Fibroblast of peridontal ligament (primary cell): ENCODE data around the gene TYW1B.
"Not testable (repeated sequence)": the region's sequence is repeated elsewhere in the genome, so short reads cannot be mapped to it uniquely, and the experiment has no call there.

ENCODE experiments used
- DNase-seq: peaks from one replicate; pipeline ENCODE4 v3.0.0-alpha.2; 2010; ENCODE audit errors: extremely low read depth

Gene TYW1B

DNA sequence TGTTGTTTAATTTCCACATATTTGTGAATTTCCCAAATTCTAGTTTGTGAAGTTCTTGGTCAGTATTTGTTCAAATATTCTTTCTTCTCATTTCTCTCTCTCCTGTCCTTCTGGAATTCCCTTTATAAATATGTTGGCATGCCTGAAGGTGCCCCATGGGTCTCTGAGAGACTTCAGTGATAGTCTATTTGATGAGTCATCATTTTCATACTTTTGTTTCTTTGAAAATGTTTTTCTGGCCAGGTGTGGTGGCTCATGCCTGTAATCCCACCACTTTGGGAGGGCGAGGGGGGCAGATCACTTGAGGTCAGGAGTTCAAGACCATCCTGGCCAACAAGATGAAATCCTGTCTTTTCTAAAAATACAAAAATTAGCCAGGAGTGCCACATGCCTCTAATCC, 127.5 kb downstream of the TYW1B start:
- DNase-seq = not testable (repeated sequence)

DNA sequence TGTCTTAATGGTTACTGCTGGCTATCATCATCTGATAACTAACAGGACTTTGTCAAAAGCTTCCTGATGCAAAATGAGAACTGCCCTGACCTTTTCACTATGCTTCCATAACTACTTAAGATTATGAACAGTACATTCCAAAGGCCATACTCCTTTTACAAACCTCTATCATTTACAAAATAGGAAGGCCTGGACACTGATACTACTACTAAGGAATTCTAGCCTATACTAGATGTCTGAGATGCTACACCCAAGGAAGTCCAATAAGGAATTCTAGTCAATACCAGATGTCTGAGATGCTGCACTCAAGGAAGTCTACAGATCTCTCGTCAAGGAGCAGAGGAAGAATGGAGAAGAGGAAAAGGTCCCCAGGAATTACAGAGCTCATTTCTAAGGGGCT, 130.9 kb downstream of the TYW1B start:
- DNase-seq = peak; percentile 27

DNA sequence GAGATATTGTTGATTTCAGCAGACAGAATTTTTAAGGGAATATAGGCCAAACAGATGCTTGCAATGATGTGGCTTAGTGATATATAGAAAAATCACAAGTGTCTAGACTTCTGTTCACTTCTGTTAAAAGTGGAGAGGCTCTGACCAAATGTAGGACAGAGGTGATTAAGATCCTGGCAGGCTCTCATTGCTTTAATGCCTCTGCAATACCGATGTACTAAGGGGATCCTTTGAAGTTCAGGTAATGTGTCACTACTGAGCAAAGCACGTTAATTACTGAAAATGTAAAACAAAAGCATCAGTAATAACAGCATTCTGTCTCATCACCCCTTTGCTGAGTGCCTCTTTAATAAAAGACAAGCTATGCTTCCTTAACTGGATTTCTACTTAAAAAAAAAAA, 131.4 kb downstream of the TYW1B start:
- not testable (repeated sequence) for DNase-seq

DNA sequence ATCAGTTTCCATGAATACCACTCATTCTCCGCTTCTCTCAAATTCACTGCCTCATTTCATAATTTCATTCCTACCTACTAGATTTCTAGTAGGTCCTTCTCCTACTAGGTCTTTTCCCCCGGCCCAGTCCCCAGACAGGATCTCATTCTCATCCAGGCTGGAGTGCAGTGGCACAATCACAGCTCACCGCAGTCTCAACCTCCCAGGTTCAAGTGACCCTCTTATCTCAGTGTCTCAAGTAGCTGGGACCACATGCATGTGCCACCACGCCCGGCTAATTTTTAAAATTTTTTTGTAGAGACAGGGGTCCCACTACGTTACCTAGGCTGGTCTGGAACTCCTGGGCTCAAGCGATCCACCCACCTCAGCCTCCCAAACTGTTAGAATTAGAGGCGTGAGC, 132.5 kb downstream of the TYW1B start:
- not testable (repeated sequence) for DNase-seq

DNA sequence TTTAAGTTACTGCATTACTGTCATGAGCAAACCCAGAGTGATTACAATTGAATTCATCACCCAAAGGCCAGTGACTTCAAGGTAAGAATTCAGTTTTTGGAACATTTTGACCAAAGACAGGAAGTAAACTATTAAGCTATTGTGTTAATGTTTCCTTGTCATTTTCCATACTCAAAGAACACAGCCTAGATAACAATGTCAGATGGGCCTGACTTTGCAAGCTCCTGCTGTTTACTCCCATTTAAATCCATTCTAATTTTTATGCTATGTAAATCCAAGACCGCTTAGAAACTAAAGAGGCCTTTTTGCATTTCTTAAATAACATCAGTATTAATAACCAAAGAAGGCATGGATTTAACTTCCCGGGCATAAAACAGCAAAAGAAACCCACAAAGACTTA, 136.6 kb downstream of the TYW1B start:
- not testable (repeated sequence) for DNase-seq

DNA sequence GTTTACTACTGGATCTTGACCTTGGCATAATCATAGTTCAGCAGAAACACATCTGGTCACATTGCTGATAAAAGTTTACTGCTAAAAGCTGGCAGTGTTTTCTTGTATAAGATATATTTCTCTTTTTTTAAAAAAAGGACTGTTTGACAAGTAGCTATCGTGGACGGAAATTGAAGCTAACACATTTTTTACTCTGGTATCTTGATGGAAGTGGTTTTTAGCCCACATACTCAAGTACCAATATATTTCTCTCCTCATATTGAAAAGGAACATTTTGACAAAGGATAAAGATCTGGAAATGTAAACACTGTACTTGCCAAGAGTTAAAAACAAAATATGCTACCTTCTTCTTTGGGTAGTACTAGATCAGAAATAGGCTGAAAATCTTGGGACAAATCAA, 137.8 kb downstream of the TYW1B start:
- DNase-seq = not testable (repeated sequence)

DNA sequence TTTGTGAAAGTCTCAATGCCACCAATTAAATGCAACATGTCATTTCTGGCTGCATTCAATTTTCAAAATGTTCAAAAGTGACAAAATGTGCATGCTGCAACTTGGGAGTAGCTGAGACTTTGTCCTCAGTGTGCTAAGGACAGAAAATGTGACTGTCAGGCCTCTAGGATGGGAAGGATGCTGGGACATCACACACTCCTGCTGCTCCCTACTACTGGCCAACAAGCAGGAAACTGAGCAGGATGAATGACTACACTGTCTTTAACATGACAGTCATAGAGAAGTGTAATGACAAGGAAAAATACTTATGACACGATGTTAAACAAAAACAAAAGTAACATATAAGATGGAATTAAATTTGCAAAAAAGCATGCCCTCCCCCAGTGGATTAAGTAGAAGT, 138.7 kb downstream of the TYW1B start:
- DNase-seq = not testable (repeated sequence)

DNA sequence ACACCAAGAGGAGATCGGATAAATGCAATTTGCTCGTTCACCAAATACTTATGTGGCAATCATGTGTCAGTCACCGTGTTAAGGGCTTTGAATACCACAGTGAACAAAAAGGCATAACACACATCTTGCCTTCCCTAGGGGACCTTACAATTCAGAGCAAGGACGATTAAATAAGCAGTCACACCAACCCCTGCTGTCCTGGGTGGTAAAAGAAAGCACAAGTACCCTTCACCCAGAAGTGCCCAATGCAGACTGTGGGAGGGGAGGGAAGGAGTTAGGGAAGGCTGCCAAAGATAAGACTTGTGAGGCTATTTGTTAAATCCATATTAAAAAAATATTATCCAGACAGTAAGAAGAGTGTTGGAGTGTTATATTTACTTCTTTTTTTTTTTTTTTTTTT, 146.8 kb downstream of the TYW1B start:
- not testable (repeated sequence) for DNase-seq

DNA sequence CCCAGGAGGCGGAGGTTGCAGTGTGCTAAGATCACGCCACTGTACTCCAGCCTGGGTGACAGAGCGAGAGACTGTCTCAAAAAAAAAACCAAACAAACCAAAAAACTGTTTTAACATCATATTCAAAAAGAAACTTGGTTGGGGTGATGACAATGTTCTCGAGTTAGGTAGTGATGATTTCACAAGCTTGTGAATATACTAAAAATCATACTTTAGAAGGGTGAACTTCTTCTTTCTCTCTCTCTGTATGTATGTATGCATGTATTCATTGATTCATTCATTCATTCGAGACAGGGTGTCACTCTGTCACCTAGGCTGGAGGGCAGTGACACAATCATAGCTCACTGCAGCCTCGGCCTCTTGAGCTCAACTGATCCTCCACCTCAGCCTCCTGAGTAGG, 151.1 kb downstream of the TYW1B start:
- not testable (repeated sequence) for DNase-seq

DNA sequence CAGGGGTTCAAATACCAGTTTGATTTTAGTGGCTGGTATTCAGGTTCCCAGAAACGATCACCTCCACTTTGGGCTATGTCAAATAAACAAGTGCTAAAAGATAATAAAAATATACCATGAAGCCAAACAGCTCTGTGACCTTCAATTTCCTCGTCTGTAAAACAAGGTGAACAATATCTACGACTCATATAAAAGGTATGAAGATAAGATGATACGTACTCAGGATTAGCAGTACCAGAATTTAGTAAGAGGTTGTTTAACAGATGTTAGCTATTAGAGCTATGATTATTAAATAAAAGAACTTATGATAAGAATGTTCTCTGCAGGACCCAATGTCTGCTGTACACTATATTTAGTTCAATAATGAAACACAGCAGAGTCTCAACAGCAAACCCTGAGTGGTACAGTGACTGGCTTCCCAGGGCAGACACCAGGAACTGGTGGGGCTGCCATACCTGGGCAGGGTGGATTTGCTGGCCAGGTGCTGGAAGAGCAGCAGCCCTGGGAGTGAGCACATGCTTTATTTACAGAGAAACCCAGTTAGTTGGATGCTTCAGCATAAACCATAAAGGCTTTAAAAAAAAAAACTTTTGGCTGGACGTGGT, 151.8 kb downstream of the TYW1B start:
- not testable (repeated sequence) for DNase-seq

DNA sequence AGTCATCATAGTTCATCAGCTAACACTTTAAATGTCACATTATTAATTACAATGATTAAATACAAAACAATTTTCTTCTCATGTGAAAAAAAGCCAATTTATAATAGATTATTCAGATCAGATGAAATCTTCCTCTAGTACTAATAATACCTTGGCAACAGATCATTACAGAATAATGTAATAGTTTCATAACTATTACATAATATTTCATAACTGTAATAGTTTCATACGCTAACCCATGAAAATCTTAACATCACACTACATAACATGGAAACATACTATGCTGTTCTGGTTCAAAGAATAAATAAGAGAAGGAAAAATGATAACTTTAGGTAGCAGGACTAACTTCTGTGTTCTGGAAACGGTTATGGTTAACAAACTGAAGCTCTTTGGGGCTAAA, 152.3 kb downstream of the TYW1B start:
- DNase-seq = not testable (repeated sequence)

DNA sequence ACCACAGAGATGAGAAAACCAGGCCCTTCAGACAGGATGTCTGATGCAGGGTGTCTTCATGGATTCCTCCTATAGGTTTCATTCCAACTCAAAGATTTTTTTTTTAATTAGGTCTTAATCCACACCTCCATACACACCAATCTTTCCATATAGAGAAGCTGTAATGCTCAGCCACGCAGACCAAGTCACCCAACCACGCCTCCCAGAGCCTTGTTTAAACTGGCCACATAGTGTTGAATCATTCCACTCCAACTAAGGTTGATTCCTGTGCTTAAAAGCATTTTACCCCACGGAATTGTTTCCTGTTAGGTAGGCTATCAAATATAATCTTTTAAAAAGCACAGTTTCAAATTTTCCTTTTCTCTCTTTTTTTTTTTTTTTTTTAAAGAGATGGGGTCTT, 153.6 kb downstream of the TYW1B start:
- DNase-seq = no peak

DNA sequence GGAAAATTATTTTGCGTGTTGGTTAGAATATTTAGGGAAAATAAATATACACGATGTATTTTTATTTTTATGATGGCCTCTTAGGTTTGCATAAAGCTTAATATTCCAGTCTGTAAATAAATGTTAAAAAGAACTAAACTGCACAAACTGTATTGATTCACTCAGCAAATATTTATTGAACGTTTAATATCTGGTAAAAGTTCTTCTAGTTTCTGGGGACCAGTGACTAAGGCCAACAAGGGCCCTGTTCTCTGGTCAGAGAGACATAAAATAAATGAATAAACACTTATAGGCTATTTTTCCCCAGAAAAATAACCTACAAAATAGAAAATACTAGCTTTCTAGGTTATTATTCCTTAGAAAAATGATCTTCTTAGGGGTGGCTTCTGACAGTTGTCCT, 157.2 kb downstream of the TYW1B start:
- DNase-seq = not testable (repeated sequence)

DNA sequence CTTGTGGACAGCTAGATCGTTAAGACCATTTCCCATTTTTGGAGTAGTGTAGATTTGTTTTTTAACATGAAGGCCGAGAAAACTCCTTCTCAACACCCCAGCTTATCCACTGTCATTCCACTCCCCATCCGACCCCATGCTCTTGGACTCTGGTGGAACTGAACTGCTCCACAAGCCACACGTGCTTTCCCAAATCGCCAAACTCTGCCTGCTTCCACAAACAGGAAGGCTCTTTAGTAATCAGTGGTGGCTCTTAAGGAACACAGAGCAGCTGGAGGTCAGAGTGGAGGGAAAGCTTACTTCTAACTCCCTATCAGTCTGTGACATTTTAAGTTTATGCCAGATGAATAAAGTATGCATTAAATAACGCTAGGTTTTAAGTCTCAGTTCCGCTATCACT, 159.6 kb downstream of the TYW1B start:
- not testable (repeated sequence) for DNase-seq

DNA sequence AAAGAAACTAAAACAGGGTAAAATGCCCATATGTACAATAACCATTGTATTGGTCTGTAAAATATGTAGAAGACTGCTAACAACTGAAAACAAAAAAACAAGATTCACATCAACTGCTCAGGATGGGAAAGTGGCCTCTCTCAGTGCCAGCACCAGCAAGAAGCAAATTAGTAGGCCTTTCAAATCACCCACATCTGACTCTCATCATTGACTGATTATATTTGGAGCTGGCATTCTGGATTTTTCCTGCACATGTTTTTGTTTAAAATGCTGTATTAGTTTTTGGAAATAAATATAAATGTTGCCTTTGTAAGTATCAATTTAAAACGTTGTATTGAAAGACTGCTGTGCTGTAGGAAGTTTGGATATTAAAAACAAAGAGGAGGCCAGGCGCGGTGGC, 161.0 kb downstream of the TYW1B start:
- peak; percentile 58 for DNase-seq

DNA sequence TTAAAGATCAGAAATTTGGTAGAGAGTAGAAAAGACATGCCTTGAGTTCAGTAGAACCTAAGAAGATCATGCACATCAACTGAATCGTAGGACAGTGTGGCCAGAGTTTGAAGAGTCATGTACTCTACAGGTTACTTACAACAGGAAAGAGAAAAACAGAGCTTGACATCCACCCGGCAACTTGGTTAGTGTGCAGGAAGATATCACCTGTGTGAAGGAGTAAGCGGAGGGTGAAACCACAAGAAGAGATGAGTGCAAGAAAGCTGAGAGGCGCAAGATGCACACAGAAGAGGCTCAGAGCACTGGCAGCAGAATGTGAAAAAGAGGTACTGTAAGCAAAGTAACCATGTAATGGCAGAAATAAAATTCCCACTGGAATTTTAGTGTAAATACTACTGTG, 179.4 kb downstream of the TYW1B start:
- DNase-seq = not testable (repeated sequence)

DNA sequence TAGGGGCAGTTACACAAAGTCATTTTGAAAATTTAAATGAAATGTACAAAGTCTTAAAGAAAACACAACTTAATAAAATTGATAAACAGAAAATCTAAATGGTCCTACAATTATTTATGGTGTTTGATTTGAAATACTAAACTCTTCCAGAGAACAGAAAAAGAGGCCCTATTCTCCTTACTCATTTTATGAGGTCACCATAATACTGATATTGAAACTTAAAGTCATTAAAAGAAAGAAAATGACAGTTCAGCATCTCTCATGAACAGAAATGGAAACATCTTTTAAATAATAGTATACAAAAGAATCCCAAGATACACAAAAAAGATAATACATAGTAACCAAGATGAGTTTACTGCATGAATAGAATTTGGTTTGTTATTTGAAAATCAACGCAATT, 184.3 kb downstream of the TYW1B start:
- DNase-seq = not testable (repeated sequence)

DNA sequence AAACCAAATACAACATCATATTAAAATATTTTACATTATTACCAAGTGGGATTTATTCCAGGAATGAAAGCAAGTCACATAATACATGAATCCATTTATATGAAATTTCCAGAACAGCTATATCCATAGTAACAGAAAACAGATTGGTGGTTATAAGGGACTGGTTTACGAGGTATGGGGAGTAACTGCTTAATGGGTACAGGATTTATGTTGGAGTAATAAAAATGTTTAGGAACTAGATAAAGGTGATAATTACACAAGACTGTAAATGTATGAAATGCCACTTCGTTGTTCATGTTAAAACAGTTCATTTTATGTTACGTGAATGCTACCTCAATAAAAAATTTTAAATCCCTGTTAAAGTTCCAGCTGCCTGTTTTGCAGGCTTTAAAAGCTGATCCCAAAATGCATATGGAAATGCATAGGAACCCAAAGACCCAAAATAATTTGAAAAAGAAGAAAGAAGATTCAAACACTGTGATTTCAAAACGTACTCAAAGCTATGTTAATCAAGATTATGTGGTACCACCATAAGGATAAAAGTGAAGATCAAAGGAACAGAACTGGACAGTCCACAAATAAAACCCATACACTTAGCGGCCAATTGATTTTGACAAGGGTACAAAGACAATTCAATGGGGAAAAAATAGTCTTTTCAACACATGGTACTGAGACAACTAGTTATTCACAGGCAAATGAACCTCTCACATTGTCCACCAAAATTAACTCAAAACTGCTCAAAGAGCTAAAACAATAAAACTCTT, 186.3 kb downstream of the TYW1B start:
- DNase-seq = not testable (repeated sequence)

DNA sequence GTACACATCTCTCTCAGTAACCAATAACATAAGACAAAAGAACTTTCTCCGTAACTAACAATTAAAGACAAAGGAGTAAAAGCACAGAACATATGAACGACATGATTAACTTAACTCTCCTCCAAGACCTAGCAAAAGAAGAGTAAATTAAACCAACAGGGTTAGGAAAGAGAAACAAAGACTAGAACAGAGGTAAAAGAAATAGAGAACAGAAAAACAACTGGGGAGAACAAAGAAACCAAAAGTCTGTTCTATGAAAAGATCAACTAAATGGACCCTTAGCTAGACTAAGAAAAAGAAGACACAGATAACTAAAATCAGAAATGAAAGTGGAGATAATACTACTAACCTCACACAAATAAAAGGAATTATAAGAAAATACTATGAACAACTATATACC, 187.3 kb downstream of the TYW1B start:
- DNase-seq = not testable (repeated sequence)

DNA sequence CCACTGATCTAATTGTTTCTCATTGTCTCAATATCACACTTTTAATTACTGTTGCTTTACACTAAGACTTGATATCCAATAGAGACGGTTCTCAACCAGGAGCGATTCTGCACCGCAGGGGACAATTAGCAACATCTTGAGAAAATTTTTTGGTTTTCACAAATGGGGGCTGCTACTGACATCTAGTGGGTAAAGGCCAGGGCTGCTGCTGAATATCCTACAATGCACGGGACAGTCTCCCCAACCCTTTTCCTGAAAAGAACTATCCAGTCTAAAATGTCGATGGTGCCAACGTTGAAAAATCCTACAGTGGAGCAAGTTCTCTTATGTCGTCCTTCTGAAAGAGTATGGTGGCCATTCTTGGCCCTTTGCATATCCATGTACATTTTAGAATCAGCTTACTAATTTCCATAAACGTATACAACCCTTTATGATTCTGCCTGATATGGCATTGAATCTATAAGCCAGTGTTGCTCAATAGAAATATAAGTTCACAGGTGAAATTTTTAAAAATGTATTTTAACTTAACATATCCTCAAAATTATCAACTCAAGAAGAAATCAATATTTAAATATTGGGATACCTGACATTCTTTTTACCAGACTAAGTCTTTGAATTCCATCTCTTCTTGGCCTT, 192.6 kb downstream of the TYW1B start:
- peak; percentile 3 for DNase-seq

DNA sequence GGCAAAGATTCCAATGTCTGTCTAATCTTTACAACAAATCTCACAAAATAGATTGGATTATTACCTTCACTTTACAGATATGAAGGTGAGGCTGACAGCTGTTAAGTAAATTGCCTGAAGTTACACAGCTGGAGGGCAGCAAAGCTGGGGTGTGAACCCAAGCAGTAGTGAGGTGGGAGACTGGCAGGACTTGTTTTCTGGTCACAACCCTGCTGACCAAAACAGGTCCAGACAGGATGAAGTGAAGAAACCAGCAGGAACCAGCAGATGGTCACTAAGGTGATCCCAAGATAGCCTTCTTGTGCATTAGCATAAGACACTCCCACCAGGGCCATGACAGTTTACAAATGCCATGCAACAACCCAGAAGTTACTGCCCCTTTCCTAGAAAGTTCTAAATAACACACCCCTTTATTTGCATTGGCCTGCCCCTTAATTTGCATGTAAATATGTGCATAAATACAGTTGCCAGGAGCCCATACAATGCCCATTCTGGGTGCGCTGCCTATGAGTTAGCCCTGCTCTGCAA, 195.2 kb downstream of the TYW1B start:
- not testable (repeated sequence) for DNase-seq

DNA sequence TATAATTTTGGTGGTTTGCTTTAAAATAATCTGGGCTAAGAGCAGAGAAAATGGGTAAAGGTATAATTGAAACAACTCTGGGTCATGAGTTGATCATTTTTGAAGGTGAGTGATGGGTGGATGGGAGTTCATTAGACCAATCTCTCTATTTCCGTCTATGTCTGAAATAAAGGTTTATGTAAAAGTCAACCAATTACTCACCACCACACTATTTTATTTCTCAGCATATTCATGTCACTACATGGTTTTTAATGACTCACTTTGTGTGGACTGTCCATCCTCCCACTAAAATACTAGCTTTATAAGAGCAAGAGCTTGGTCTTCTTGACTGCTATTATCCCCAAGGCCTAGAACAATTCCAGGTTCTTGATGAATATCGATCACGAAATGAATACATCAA, 199.6 kb downstream of the TYW1B start:
- not testable (repeated sequence) for DNase-seq
